Stimulated activated CD4-positive, alpha-beta T cell treated with anti-CD3 and anti-CD28 coated beads, TNF-alpha, amount 100 ng/mL, for 1 hour (primary cell): Measurements from ENCODE around the gene FOS.

ENCODE experiments used
- DNase-seq, 3 donors: peaks; one replicate each; pipeline ENCODE4 v3.0.0-alpha.2; 2020; ENCODE audit warnings: low read depth in 3 of 3, low spot score in 1 of 3

The FOS gene

DNA sequence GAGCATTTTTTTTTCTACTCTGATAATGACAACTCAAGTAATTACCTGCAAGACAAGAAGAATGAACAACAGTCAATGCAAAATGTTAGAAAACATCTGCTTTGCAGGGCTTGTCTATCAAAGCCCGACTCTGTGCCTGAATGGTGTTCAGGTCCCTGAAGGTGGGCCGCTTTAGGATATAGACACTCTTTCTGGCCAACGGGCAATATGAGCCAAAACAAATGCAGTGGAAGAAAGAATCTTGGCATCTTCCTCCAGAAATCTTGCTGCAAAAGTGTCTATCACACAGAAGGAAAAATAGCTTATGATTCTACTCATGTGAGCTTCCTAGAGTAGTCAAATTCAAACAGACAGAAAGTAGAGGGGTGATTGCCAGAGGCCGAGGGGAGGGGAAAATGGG is 32.7 kb downstream of the FOS start:
- no peak for DNase-seq

DNA sequence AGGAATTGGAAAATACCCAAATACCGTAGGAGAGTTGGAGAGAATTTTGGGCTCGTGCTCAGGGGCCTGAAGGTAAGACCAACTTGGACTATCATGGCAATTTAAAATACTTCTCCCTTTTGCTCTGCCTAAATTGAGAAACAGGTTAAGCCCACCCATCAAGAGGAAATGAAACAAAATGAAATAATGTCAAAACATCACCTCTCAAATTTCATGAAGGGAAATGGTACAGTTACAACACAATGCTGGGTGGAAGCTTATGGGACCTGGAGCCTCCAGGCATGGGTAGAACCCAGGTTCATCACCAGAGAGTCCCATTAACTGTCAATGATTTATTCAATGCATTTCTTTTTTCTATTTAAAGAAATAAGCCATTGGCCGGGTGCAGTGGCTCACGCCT is 33.7 kb downstream of the FOS start:
- DNase-seq = no peak

DNA sequence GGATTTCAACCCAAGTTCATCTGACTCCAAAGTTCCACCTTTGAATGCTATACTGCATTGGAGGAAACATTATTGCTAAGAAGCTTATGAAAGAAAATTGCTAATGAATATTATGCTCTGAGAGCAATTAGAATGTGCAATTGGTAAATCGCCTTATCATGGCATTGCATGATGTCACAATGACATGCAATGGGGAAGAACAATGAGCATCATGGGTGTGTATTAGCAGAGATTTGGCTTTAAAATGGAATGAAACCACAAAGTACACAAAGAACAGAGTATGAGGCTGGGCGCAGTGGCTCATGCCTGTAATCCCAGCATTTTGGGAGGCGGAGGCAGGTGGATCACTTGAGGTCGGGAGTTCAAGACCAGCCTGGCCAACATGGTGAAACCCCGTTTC is 34.7 kb downstream of the FOS start:
- no peak for DNase-seq

DNA sequence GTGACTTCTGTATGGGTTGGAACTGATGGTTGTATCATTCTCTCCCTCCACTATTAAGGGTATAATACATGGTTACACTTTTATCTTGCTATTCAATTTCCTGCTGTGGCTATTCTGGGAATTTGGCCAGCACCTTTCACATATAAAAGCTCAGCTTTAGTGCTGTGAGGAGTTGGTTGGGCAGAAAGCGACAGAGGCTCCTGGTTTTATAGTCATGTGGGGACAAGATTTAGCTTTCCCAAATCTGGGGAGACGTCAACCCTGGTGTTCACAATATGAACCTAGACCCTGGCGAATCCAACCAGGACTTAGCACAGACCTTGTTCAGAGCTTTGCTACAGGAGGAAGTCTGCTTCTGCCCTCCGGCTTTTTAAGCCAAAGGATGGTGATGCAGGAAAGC is 36.5 kb downstream of the FOS start:
- DNase-seq = no peak

DNA sequence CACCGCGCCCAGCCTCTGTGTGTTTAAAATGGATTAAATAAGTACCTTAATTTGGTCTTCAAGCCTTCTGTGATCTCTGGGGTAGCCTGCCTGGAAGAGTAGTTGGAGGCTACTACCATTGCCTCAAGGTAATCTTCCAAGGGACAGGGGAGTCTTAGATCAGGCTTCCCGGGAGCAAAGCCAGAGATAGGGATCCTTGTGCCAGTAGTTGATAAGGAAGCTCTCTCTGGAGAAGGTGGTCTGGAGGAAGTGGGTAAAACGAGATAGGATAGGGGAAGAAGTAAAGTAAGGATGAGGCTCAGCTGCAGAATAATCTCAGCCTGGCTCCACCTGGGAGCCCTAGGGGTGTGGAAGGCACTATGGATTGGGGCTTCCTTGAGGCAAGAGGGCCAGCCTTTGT is 38.5 kb downstream of the FOS start:
- DNase-seq = no peak

DNA sequence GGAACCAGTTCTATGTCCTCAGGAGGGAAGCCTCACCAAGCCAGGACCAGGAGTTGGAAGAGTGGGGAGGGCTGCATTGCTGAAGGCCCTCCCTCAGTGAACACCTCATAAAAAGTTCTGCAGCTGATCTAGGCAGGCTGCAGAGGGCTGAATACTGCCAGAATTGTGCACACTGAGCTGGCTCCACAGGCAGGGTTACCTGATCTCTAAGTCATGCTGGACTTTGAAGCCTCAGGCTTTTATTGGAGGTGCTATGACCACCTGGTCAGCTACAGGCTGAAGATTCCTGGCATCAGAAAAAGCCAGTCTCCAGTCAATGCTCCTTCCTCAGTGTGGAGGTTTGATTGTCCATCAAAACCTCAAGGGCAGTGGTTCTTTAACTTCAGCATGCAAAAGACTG is 39.7 kb downstream of the FOS start:
- DNase-seq = no peak

DNA sequence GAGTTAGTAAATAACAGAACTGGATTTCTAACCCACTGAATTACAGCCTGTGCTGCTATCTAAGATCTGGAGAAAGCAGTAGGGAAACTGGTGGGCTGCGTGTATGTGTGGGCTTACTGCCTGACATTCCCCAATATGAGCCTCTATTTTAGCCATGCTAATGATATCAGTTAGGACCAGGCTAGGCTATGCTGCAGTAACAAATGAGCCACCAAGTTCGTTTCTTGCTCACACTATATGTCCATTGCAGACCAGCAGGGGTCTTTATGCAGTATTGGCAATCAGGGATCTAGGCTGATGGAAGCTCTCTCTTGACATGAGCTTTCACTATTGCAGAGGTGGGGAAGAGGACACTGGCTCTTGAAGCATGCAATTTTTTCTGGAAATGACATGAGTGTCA is 40.4 kb downstream of the FOS start:
- no peak for DNase-seq

DNA sequence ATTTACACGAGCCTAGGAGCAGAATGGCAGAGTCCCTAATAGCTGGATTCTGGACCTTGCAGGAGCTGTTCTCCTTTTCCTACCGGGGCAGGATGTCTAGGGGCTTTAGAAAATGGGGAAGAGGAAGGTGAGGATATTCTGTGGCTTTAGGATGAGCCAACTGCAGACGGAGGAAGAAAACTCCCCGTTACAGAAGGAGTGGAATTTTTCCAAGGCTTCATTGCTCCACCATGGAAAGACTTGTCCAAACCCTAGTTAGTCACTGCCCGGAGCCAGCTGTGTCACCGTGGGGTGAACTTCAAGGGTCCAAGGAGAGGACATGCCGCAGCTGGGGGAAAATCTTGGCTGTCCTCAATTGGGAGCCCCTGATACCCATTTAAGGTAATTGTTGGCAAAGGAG is 41.6 kb downstream of the FOS start:
- DNase-seq = no peak

DNA sequence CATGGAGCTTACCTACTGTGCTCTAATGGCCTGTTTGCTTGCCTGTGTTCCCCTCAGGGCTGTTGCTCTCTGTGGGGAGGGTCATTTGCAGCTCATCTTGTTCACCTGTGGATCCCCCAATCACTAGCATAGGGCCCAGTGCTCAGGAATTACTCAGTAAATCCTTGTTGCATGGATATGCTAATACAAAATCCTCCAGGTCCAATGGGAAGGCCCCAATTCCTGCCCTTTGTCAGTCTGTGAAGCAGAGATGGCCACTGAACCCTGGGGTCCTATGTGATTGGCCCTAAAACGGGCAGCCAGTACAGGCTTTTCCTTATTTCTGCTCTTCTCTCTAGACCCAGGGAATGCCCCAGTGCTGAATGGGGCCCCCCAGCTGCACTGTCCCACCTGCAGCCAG is 44.1 kb downstream of the FOS start:
- no peak for DNase-seq

DNA sequence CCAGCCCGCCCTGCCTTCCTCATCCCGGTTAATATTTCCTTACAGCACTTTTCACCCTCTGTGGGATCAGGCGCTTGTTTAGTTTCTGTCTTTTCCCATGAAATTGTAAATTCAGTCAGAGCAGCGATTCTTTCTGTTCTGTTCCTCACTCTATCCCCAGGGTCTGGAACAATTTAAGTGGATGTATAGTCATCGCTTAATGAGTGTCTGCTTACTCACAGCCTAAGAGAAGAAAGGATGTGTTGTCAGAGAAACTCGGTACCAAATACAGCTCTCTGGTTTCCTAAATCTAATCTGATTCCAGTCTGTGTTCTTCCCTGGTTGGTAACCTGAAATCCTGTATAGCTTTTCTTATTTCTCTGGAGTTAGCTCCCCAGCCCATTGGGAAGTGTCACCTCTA is 44.9 kb downstream of the FOS start:
- DNase-seq = no peak

DNA sequence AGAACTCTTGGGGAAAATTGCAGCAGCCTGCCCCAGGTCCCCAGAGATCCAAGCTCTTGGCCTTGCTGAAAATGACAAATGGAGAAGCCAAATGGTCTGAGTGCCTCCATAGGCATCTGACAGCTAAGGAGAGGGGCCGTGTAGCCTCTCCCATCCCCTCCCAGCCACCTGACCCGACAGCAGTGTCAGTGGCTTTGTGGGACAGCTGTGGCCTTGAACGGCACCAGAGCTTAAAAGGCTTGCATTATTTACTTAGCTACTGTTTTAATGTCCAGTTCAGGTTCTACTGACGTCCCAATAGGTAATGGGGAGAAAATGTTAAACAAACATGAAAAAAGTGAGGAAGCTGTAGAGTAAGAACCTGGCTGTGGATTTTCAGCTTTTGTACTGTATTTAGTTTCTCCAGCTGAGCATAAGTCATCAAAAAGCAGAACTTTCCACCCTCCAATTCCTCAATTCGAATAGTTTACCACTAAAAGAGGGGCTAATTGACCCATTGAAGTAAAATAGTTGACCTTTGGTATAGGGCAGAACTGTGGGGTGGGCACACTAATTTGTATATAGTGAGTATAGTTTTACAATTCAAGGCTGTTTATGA is 50.0 kb downstream of the FOS start:
- DNase-seq = no peak

DNA sequence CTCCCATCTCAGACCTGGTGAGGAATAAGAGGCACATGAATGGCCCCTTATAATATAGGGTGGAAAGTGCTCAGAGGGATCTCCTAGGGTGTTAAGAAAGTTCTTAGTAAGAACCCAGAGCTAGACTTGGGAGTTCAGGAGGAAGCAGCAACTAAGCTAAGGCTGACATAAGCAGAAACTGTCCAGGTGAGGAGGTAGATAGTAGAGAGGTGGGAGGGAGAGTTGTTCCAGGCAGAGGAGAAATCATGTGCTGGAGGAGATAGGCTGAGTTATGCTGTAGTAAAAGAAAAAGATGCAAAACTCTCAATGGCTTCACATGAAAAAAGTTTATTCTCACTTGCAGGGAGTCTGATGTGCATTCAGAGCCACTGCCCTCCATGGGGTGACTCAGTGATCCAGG is 50.7 kb downstream of the FOS start:
- no peak for DNase-seq

DNA sequence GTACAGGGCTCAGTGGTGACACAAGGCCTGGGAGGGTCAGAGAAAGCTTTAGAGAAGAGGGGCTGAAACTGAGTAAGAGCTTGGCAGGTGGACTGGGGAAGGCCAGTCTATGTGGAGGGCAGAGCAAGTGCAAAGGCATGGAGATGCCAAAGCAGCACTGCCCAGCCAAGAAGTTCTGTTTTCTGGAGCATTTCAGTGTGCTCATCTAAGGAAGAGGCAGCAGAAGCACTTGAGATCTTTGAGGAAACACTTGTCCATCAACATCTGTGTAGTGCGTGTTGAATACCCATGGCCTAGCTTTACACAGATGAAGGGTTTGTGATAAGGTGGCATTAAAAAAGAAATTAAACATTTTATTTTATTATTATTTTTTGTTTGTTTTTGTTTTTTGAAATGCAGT is 52.8 kb downstream of the FOS start:
- no peak for DNase-seq
